AG04449 (cell line): ENCODE measurements around the gene LRRC74B.

Experiments used
- CTCF ChIA-PET: fragments of 350-600 bp; formaldehyde crosslinking; extraction: SDS; loops from one replicate; lab custom pipeline; 2021; ENCODE audit warnings: antibody characterized with exemption; lab: Yijun Ruan, JAX
- POLR2A ChIA-PET: fragments of 400-600, 350-600 bp; formaldehyde crosslinking; extraction: SDS; loops from one replicate; lab custom pipeline; 2020; ENCODE audit warnings: antibody characterized with exemption, inconsistent platforms; lab: Yijun Ruan, JAX
- DNase-seq: peaks from one replicate; pipeline ENCODE4 v3.0.0-alpha.2; 2010; ENCODE audit warnings: low read depth, low spot score
- H3K4me3 ChIP-seq: 2 replicates; pipeline ENCODE4 v1.5.1; 2011; ENCODE audit warnings: low read depth, mild to moderate bottlenecking, control low read depth, low read length
- TF ChIP-seq, protein P1 (sequence below): IDR thresholded peaks from one replicate; pipeline ENCODE4 v1.5.1; 2011; ENCODE audit warnings: mild to moderate bottlenecking, moderate library complexity, low read length, control low read depth, inconsistent platforms; ENCODE audit not compliant: insufficient read depth; ENCODE audit errors: missing control alignments

LRRC74B gene

DNA sequence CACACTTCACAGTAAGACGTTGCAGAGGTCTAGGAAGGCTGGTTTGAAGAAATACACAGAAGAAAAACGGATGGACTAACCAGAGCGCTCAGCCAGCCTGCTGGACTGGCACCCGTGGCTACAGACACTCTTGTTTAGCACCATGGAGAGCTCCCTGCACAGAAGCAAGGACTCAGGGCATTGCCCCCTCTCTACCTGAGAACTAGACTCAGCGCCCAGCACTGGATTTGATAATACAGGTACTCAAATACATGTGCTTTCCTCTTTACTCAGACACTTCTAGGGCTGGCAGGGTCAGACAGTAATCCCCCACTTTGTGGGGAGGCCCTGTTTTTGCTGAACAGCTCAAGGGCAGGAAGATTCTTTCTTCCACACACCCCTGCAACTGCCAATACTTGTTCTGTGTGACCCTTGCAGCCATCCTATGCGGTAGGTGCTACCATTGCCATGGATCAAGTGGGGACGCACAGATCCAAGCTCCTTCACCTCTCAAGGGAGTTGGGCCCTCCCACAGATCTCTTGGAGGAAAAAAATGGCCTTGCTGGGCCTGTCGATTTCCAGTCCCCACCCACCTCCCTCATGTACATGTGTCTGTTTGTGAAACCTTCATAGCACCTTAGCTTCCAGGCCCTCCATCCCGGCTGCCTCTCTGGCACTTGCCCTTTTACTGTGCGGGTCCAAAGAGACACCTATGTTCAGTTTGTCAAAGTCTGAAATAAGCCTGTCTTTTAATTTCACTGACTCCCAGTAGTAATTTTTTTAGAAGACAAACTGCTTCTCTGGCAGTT is 35.9 kb upstream of the LRRC74B start:
- no peak overlapping the region for H3K4me3 ChIP-seq
- POLR2A ChIA-PET = no interaction called here
- CTCF ChIA-PET = interaction anchor here (0.6 to 1.5 kb wide), 4 partner anchors 27 to 637 kb away, joined by 3 read pairs; partner anchors contain the start of genes LRRC74B and LZTR1
- no peak for DNase-seq
- TF ChIP-seq, protein P1, sequence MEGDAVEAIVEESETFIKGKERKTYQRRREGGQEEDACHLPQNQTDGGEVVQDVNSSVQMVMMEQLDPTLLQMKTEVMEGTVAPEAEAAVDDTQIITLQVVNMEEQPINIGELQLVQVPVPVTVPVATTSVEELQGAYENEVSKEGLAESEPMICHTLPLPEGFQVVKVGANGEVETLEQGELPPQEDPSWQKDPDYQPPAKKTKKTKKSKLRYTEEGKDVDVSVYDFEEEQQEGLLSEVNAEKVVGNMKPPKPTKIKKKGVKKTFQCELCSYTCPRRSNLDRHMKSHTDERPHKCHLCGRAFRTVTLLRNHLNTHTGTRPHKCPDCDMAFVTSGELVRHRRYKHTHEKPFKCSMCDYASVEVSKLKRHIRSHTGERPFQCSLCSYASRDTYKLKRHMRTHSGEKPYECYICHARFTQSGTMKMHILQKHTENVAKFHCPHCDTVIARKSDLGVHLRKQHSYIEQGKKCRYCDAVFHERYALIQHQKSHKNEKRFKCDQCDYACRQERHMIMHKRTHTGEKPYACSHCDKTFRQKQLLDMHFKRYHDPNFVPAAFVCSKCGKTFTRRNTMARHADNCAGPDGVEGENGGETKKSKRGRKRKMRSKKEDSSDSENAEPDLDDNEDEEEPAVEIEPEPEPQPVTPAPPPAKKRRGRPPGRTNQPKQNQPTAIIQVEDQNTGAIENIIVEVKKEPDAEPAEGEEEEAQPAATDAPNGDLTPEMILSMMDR = no peak

DNA sequence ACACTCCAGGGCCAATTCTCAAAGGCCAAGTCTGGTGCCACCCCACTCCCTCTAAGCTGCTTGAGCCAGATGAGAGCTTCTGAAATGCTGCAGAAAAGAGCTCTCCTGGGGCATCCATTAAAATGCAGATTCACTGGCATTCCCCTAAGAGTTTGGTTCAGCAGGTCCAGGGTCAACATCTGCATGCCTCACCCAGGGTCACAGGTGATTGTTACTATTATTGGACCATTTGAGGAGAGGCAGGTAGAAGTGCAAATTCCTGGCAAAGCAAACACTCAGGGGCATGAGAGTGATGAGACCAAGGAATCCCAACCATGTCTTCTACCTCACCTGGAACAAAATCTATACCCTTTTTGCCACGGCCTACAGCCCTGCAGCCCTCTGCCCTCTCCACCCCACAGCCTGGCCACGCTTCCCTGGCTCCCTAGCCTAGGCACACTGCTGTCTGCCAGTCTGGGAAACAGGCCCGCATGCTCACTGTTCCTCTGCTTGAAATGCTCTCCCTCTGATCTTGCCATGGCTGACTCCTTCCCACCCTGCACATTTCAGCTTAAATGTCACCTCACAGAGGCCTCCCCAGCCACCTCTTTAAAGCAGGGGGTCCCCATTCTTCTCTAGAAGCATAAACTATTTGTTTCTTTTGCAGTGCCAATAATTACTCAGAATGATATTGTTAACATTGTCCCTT is 35.2 kb upstream of the LRRC74B start:
- POLR2A ChIA-PET = no interaction called here
- DNase-seq = no peak
- TF ChIP-seq, protein P1 = no peak
- CTCF ChIA-PET = interaction anchor here (0.9 kb wide), 1 partner anchor 92 kb away, joined by 3 read pairs; no protein-coding TSS in a partner anchor
- H3K4me3 ChIP-seq = no peak overlapping the region

DNA sequence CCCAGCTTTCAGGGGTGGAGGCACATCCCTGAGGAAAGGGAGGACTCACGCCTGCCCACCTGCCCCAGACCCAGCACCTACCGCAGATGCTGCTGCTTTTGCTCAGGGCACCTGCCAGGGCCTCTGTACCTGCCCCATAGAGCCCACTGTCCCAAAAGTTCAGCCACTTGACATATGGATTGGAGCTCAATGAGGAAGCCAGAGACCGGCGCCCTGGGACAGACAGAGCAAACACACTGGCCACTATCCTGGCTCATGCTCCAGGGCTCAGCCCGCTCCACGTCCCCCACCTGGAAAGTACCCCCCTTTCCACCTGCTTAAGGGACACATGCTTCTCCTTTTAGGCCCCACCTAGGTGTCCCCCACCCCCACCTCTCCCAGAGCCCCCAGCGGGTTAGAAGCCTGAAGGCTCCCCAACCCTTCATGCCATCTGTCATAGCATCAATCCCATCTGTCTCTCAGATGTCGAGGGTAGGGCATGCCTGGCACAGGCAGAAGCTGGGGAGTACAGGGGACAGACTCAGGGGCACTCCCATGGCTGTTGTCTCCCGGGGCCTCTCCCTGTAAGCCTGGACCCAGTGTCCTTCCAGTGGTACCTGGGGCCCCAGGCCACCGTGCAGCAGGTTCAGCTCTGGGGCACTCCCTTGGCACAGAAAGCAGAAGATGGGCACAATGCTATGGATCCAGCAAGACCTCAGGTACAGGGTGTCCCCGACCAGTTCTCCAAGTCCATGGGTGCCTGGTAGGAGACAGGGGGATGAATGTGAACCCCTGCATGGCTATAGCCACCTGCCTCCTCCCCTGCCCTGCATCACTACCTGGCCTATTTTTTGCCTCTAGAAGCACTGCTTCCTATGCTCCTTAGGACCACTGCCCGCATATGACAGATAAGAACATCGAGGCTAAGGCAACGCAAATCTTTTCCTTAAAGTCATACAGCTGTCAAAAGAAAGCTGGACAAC is 33.0 kb upstream of the LRRC74B start:
- no peak for DNase-seq
- POLR2A ChIA-PET = interaction anchor here (0.6 to 1.3 kb wide), 2 partner anchors 10 to 274 kb away, joined by 3 to 7 read pairs; partner anchors contain the start of gene THAP7
- TF ChIP-seq, protein P1 = no peak
- CTCF ChIA-PET = interaction anchor here (1.3 to 1.4 kb wide), 2 partner anchors 8 to 10 kb away, joined by 3 to 5 read pairs; no protein-coding TSS in a partner anchor
- no peak overlapping the region for H3K4me3 ChIP-seq

DNA sequence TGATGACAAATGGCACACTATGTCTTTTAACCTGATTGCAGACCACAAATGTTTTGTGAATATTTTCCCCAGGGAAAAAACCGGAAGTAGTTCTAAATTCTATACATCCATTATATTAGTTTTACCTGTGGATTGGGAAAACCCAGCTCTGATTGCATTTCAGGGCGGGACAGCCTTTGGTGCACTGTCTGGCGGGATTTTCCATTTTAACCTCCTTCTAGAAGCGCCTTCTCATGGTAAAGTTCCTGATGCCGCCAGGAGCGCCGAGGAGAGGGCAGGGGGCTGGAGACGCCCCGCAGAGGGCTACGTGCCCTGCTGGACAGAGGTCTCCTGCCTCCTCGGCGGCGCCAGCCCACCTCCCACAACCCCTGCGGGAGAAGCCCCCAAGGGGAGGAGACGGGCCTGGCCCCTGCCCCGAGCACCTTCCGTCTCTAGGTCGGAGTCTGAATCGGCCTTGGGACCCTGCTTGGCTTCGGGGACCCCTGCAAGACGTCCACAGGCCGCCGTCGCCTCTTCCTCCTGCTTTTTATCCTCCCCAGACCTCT is 32.0 kb upstream of the LRRC74B start:
- ChIA-PET POLR2A (interaction anchor here (1.3 kb wide), 1 partner anchor 11 kb away, joined by 7 read pairs; the partner anchor contains the start of gene THAP7), CTCF (interaction anchor here (1.8 kb wide), 1 partner anchor 31 kb away, joined by 5 read pairs; the partner anchor contains the start of gene LZTR1)
- peak overlapping the region; percentile 69 for H3K4me3 ChIP-seq
- TF ChIP-seq, protein P1 = no peak
- DNase-seq = no peak

DNA sequence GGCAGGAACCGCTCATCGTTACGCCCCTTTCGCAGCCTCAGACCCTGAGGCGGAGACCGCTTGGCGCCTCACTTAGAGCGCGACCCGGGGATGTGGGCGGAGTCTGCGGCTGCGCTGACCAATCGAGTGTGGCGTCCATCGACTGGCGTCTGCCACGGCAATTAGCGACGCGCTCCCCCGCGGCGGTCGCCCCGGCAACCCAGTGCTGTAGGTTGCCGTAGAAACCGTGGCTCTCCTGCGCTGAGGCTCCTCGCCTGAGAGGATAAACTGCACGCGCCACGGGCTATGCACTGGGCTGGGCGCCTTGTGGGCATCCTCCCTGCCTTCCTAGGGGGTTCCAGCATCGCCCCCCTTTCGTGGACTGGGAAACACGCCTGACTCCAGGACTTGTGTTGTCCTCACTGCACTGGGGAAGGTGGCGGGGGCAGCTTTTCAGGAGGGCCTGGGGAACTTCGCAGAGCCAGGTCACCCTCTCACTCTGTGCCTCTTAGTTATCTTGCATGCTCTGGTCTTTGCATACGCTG is 31.5 kb upstream of the LRRC74B start:
- DNase-seq = peak; percentile 34
- ChIA-PET POLR2A (interaction anchor here (0.9 to 1.4 kb wide), 2 partner anchors 31 to 32 kb away, joined by 3 to 4 read pairs; partner anchors contain the start of gene LZTR1), CTCF (interaction anchor here (0.9 to 3.4 kb wide), 4 partner anchors 12 to 88 kb away, joined by 4 to 9 read pairs (median 7); partner anchors contain the start of genes LZTR1 and THAP7)
- TF ChIP-seq, protein P1 = no peak
- peak overlapping the region; percentile 69 for H3K4me3 ChIP-seq
